Measurements from ENCODE around the gene MAGI1.

MAGI1 gene

DNA sequence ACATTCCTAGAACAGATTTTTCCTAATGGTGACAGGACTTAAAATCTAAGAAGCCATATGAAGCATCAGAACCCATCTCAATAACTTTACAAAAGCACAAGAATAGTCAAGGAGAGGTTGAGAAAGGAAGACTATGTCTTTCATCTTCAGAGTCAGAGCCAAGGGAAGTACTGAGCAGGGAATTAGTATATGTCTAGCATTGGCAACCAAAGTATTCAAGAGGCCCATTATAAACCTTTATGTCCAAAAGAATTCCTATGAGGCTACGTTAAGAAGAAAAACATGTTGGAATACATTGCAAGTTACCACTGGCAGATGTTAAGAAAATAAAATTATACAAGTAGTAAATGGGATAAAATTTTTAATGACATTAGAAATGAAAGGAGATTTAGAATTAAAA, 150.5 kb downstream of the MAGI1 start:
- no peaks in the 10 kb centered on the region for H3K9me2 ChIP-seq (replicated peaks; ENCODE audit: low read depth, low read length)

DNA sequence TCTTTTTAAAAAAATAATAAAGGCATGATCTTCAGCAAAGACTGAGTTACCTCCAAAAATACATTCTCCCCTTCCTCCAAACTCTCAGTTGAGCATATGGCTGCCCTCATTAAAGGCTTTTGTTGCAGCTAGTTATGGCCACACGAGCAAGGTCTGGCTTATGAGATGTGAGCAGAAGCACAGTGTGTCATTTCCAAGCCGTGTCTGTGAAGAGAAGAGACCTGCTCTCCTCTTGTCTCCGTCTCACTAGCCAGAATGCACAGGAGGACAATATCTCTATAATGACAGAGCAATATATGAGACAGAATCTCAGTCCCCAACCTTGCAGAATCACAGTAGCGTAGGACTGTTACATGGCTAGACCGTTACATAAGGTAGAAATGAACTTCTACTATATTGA, 152.3 kb downstream of the MAGI1 start:
- Histone ChIP-seq H3K9me3 (ENCODE audit: insufficient read depth, low read depth, low read length) (no peaks in the 10 kb centered on the region), H3K4me3 (ENCODE audit: low read length, poor library complexity, severe bottlenecking) (no peak overlapping the region), H3K4me2 (ENCODE audit: low read depth, low read length, poor library complexity, severe bottlenecking) (no peak overlapping the region), H3K9me2 (replicated peaks; ENCODE audit: low read depth, low read length) (no peaks in the 10 kb centered on the region), H3K27me3 (ENCODE audit: insufficient read depth, low read length, poor library complexity, severe bottlenecking) (no peaks in the 10 kb centered on the region), H3K4me1 (ENCODE audit: insufficient read depth, low read length, poor library complexity, severe bottlenecking) (peaks cover 17% of the 10 kb centered on the region), H4K20me1 (ENCODE audit: insufficient read depth, low read length, poor library complexity, severe bottlenecking) (no peaks in the 10 kb centered on the region), H3K36me3 (ENCODE audit: insufficient read depth, low read length) (no peaks in the 10 kb centered on the region), H2AFZ (ENCODE audit: low read length) (no peak overlapping the region), H3K79me2 (ENCODE audit: insufficient read depth, low read length) (no peaks in the 10 kb centered on the region), H3K9ac (ENCODE audit: low read depth, low read length, poor library complexity, severe bottlenecking) (no peak overlapping the region), H3F3A (ENCODE audit: low read depth) (no peaks in the 10 kb centered on the region)
- TF ChIP-seq, protein P1, sequence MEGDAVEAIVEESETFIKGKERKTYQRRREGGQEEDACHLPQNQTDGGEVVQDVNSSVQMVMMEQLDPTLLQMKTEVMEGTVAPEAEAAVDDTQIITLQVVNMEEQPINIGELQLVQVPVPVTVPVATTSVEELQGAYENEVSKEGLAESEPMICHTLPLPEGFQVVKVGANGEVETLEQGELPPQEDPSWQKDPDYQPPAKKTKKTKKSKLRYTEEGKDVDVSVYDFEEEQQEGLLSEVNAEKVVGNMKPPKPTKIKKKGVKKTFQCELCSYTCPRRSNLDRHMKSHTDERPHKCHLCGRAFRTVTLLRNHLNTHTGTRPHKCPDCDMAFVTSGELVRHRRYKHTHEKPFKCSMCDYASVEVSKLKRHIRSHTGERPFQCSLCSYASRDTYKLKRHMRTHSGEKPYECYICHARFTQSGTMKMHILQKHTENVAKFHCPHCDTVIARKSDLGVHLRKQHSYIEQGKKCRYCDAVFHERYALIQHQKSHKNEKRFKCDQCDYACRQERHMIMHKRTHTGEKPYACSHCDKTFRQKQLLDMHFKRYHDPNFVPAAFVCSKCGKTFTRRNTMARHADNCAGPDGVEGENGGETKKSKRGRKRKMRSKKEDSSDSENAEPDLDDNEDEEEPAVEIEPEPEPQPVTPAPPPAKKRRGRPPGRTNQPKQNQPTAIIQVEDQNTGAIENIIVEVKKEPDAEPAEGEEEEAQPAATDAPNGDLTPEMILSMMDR (conservative IDR thresholded peaks at IDR 0.05; ENCODE audit: low read length): no peak
- no peak for TF ChIP-seq EZH2phosphoT487 (IDR thresholded peaks at IDR 0.05; ENCODE audit: borderline replicate concordance)

More for the DNA sequence above, 150.5 kb downstream of the MAGI1 start:
- no peaks in the 10 kb centered on the region for H4K20me1 ChIP-seq (ENCODE audit: insufficient read depth, low read length, poor library complexity, severe bottlenecking)
- H3K9me3 ChIP-seq (ENCODE audit: insufficient read depth, low read depth, low read length): no peaks in the 10 kb centered on the region
- no peak overlapping the region for H3K4me3 ChIP-seq (ENCODE audit: low read length, poor library complexity, severe bottlenecking)
- no peaks in the 10 kb centered on the region for H3F3A ChIP-seq (ENCODE audit: low read depth)
- no peaks in the 10 kb centered on the region for H3K79me2 ChIP-seq (ENCODE audit: insufficient read depth, low read length)
- no peaks in the 10 kb centered on the region for H3K36me3 ChIP-seq (ENCODE audit: insufficient read depth, low read length)
- H3K9ac ChIP-seq (ENCODE audit: low read depth, low read length, poor library complexity, severe bottlenecking): no peak overlapping the region
- no peak overlapping the region for H2AFZ ChIP-seq (ENCODE audit: low read length)
- TF ChIP-seq, protein P1 (conservative IDR thresholded peaks at IDR 0.05; ENCODE audit: low read length): no peak
- TF ChIP-seq EZH2phosphoT487 (IDR thresholded peaks at IDR 0.05; ENCODE audit: borderline replicate concordance): no peak
- no peak overlapping the region for H3K4me2 ChIP-seq (ENCODE audit: low read depth, low read length, poor library complexity, severe bottlenecking)
- H3K4me1 ChIP-seq (ENCODE audit: insufficient read depth, low read length, poor library complexity, severe bottlenecking): peaks cover 7% of the 10 kb centered on the region
- no peaks in the 10 kb centered on the region for H3K27me3 ChIP-seq (ENCODE audit: insufficient read depth, low read length, poor library complexity, severe bottlenecking)

DNA sequence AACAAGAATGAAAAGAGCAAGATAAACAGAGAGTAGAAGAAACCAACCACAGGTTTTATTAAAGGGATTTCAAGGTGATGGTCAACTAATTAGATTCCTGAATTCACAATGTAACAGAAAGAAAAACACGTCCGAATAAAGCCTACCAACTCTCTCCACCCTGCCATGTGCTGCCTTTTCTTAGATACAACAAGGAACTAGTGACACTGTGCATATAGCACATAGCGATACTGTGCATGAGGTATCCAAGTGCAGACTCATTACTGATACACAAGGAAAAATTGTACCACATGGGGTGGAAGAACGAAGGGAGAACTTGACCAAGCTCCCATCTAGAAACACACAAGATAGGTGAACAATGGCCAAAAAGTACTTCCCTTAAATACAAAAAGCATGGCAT, 154.6 kb downstream of the MAGI1 start:
- no peaks in the 10 kb centered on the region for H4K20me1 ChIP-seq (ENCODE audit: insufficient read depth, low read length, poor library complexity, severe bottlenecking)

More for the DNA sequence above, 154.6 kb downstream of the MAGI1 start:
- no peak for TF ChIP-seq EZH2phosphoT487 (IDR thresholded peaks at IDR 0.05; ENCODE audit: borderline replicate concordance)
- TF ChIP-seq, protein P1 (conservative IDR thresholded peaks at IDR 0.05; ENCODE audit: low read length): no peak
- Histone ChIP-seq H3K9ac (ENCODE audit: low read depth, low read length, poor library complexity, severe bottlenecking) (no peak overlapping the region), H3K36me3 (ENCODE audit: insufficient read depth, low read length) (no peaks in the 10 kb centered on the region), H3K9me3 (ENCODE audit: insufficient read depth, low read depth, low read length) (no peaks in the 10 kb centered on the region), H3K4me1 (ENCODE audit: insufficient read depth, low read length, poor library complexity, severe bottlenecking) (peaks cover 19% of the 10 kb centered on the region), H3K4me3 (ENCODE audit: low read length, poor library complexity, severe bottlenecking) (no peak overlapping the region), H3K27me3 (ENCODE audit: insufficient read depth, low read length, poor library complexity, severe bottlenecking) (no peaks in the 10 kb centered on the region), H3F3A (ENCODE audit: low read depth) (no peaks in the 10 kb centered on the region), H3K9me2 (replicated peaks; ENCODE audit: low read depth, low read length) (no peaks in the 10 kb centered on the region), H3K4me2 (ENCODE audit: low read depth, low read length, poor library complexity, severe bottlenecking) (no peak overlapping the region), H3K79me2 (ENCODE audit: insufficient read depth, low read length) (no peaks in the 10 kb centered on the region), H2AFZ (ENCODE audit: low read length) (no peak overlapping the region)

Data from Loucy (cell line).